ENCODE measurements around the gene EVA1C. TPM values are rescaled to one million over a fixed set of nuclear protein-coding genes. Genes with fewer than 3 reads are reported as not detected.

The EVA1C gene
- total RNA-seq, 2 experiments from 2014 or later: 9.3 to 9.6 TPM

DNA sequence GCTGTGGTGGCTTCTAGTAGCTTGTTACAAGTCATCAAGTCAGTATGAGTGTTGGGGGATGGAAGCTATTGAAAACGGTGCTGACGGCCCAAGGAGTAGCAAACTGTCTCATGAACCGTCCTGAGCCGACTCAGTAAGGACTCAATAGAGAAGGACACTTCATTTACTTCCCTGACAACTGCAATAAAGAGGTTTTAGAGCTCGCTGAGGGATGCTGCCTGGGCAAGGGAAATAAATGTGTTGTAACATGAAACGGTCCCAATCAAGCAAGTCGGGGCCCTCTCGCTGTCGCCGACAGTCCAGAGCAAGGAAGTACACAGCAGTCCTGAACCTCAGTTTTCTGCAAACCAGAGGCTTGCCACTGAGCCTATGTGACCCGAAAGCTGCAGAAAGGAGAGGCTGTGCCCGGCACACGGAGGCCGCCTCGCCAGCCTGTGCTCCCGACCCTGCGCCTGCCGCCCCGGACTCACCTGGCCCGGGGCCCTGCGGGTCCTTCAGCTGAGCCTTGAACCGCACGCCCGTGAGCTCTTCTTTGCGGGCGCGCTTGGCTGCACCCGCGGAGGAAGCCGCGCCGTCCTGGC lies 20.1 kb upstream of the EVA1C start:
- Mint-ChIP-seq H3K4me3 (peak overlapping the region; percentile 80), H3K27ac (no peak overlapping the region), H3K36me3 (peaks cover 6% of the 10 kb centered on the region), H3K27me3 (peaks cover 2% of the 10 kb centered on the region), H3K9me3 (no peaks in the 10 kb centered on the region), H3K4me1 (ENCODE audit: low read depth) (peaks cover 49% of the 10 kb centered on the region)
- intact Hi-C loops (cut with micrococcal nuclease): loop anchor here (2.0 to 5.0 kb wide), 2 partner anchors 100 to 660 kb away; partner anchors contain the start of gene SCAF4
- ChIA-PET POLR2A (interaction anchor here (0.8 to 2.7 kb wide), 4 partner anchors 19 to 379 kb away, joined by 3 to 15 read pairs (median 5); partner anchors contain the start of genes CFAP298, EVA1C and PAXBP1), CTCF (interaction anchor here (0.8 to 2.8 kb wide), 5 partner anchors 9 to 209 kb away, joined by 3 to 17 read pairs (median 6); no protein-coding TSS in a partner anchor)
- DNase-seq: no peak

DNA sequence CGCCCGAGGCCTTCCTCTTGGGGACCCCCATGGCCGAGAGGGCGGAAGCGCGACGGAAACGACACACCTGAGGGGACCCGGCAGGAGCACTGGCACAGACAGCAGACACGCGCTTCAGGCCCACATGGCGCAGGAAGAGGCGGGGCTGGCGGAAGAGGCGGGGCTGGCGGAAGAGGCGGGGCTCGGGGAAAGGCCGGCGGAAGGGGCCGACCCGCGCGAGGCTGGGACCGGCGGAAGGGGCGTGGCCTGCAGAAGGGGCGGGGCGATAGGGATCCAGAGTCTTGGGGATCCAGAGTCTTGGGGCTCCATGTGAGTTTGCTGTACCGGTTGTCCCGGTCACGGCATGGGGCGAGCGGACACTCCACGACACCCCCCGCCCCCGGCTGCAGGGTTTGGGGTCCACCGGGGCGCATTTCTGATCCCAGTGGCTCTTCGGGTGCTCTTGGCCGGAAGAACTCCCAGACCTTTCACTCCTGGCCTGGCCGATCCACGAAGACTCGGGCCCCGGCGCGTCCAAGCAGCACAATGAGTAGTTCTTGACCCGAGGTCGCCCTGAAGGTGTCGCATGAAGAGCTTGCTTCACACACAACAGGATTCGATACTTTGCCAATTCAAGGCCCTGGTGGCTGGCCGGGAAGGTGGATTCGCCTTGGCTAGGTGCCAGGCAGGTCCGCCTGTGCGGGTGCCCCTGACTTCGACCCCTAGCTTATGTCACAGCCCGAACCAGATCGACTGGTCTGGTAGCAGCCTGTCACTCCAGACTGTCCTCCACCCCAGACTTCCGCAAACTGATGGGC lies 19.4 kb upstream of the EVA1C start, which contains the start of gene URB1:
TSS of gene URB1 (minus strand) at position 133 of the 797 bp plus-strand sequence. CDS start at position 31, 102 bp downstream.
- POLR2A ChIA-PET: interaction anchor here (1.6 to 2.7 kb wide), 2 partner anchors 18 to 219 kb away, joined by 6 to 15 read pairs; partner anchors contain the start of genes CFAP298 and EVA1C
- H3K27ac Mint-ChIP-seq: peak within 1 kb of the TSS; percentile 51
- no peaks in the 10 kb centered on the region for H3K9me3 Mint-ChIP-seq
- CTCF ChIA-PET: interaction anchor here (1.6 to 2.8 kb wide), 3 partner anchors 8 to 208 kb away, joined by 3 to 17 read pairs (median 13); no protein-coding TSS in a partner anchor
- H3K4me1 Mint-ChIP-seq (ENCODE audit: low read depth): peaks cover 43% of the 10 kb centered on the region
- H3K4me3 Mint-ChIP-seq: peak within 1 kb of the TSS; percentile 80
- H3K36me3 Mint-ChIP-seq: peaks cover 6% of the 10 kb centered on the region
- H3K27me3 Mint-ChIP-seq: peaks cover 2% of the 10 kb centered on the region
- intact Hi-C loops (cut with micrococcal nuclease): loop anchor here (1.0 to 5.0 kb wide), 5 partner anchors 18 to 660 kb away; partner anchors contain the start of genes CFAP298, MIS18A and SCAF4
- peak; percentile 96 for DNase-seq

DNA sequence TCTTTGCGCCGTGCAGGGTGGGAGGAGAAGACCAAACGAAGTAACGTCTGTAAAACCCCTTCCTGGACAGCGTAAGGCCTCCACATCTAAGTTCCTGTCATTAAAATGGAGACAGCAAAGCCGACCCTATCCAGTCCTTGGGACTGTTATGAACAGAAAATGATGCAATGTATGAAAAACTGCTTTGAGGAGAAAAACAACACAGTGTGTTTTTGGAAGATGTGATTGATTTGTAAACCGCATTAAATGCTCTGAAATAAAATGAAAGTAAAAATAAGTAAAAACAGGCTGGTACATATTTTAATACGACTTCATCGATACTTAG lies 18.9 kb upstream of the EVA1C start:
- Mint-ChIP-seq H3K9me3 (no peaks in the 10 kb centered on the region), H3K4me1 (ENCODE audit: low read depth) (peaks cover 42% of the 10 kb centered on the region), H3K4me3 (peak overlapping the region; percentile 80), H3K27ac (peak overlapping the region; percentile 51), H3K36me3 (peaks cover 6% of the 10 kb centered on the region), H3K27me3 (peaks cover 2% of the 10 kb centered on the region)
- ChIA-PET POLR2A (interaction anchor here (2.7 kb wide), 1 partner anchor 18 kb away, joined by 15 read pairs; the partner anchor contains the start of gene EVA1C), CTCF (interaction anchor here (2.6 to 2.8 kb wide), 2 partner anchors 176 to 208 kb away, joined by 13 to 17 read pairs; no protein-coding TSS in a partner anchor)
- DNase-seq: no peak
- intact Hi-C loops (cut with micrococcal nuclease): loop anchor here (1.0 to 5.0 kb wide), 5 partner anchors 18 to 661 kb away; partner anchors contain the start of genes CFAP298, MIS18A and SCAF4

DNA sequence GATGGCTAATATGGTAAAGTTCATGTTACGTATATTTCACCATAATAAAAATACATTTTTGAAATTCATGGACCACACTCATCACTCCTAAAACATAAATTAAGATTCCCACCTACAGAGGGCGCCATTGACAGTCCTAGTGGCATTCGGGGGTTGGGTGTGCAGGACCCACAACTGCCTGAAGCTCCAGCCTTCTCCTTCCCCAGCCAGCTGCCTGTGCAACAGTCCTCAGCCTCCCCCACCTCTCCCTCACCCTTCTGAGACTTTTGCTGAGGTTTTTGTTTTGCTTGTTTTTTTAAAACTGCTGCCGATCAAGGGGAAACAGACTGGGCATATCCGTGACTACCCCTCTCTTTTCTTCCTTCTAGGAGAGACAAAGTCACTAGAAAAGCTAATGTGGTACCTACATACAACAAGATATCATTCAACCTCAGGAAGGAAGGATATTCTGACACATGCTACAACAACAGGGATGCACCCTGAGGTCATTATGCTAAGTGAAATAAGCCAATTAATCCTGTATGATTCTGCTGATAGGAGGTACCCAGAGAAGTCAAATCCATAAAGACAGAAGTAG lies 9.2 kb upstream of the EVA1C start:
- ChIA-PET CTCF (interaction anchor here (0.6 to 4.5 kb wide), 19 partner anchors 8 to 423 kb away, joined by 3 to 110 read pairs (median 6); partner anchors contain the start of gene CFAP298), POLR2A (interaction anchor here (0.6 kb wide), 1 partner anchor 1302 kb away, joined by 4 read pairs; no protein-coding TSS in a partner anchor)
- Mint-ChIP-seq H3K4me1 (ENCODE audit: low read depth) (peaks cover 6% of the 10 kb centered on the region), H3K27ac (no peak overlapping the region), H3K9me3 (no peaks in the 10 kb centered on the region), H3K36me3 (no peaks in the 10 kb centered on the region), H3K27me3 (no peaks in the 10 kb centered on the region), H3K4me3 (no peak overlapping the region)
- DNase-seq: peak; percentile 66
- intact Hi-C loops (cut with micrococcal nuclease): loop anchor here (1.0 kb wide), 3 partner anchors 8 to 198 kb away; no protein-coding TSS in a partner anchor

DNA sequence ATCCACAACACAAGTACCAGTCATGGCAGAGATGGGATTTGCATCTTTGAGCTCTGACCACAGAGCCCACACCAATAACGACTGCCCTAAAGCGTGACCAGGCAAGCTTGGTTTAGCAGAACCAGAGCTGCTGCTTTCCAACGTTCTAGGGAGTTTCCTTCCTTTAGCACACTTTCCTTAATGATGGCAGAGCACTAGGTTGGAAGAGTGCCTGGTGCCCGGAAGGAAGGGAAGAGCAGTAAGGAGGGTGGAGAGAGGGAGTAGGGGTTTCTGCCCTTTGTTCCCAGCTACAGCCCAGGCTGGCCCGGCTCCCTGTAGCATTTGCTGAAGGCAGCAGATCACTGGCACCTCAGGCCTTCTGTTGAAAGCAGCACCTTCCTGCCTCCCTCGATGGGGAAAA lies 6.1 kb upstream of the EVA1C start:
- no peak for DNase-seq
- H3K27ac Mint-ChIP-seq: no peak overlapping the region
- no peaks in the 10 kb centered on the region for H3K9me3 Mint-ChIP-seq
- H3K4me1 Mint-ChIP-seq (ENCODE audit: low read depth): peaks cover 16% of the 10 kb centered on the region
- intact Hi-C loops (cut with micrococcal nuclease): no loop called here
- ChIA-PET CTCF (interaction anchor here (0.7 to 2.7 kb wide), 3 partner anchors 32 to 194 kb away, joined by 3 to 18 read pairs (median 3); no protein-coding TSS in a partner anchor), POLR2A (no interaction called here)
- no peak overlapping the region for H3K4me3 Mint-ChIP-seq
- no peaks in the 10 kb centered on the region for H3K36me3 Mint-ChIP-seq
- H3K27me3 Mint-ChIP-seq: no peaks in the 10 kb centered on the region

DNA sequence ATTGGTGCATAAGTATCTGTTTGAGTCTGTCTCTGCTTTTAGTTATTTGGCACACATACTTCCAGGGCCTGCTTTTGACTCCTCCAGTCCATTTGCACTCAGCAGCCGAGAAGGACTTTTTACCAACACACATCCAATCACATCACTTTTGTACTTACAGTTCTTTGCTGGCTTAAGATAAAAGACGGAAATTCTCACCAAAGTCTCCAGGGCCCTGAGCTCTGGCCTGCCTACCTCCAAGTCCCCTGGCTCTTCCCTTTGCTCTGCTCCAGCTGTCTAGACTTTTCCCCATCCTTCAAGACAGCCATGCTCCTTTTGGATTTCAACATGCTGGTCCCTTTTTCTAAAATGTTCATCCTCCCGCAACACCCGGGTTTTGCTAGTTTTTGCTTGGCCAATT lies 2.2 kb upstream of the EVA1C start:
- ChIA-PET POLR2A (interaction anchor here (2.7 kb wide), 1 partner anchor 18 kb away, joined by 15 read pairs; the partner anchor contains the start of gene URB1), CTCF (interaction anchor here (2.2 kb wide), 1 partner anchor 190 kb away, joined by 16 read pairs; no protein-coding TSS in a partner anchor)
- Mint-ChIP-seq H3K4me3 (no peak overlapping the region), H3K4me1 (ENCODE audit: low read depth) (peaks cover 29% of the 10 kb centered on the region), H3K9me3 (no peaks in the 10 kb centered on the region), H3K27me3 (no peaks in the 10 kb centered on the region), H3K36me3 (no peaks in the 10 kb centered on the region), H3K27ac (no peak overlapping the region)
- intact Hi-C loops (cut with micrococcal nuclease): loop anchor here (2.0 kb wide), 1 partner anchor 83 kb away; no protein-coding TSS in a partner anchor
- no peak for DNase-seq

DNA sequence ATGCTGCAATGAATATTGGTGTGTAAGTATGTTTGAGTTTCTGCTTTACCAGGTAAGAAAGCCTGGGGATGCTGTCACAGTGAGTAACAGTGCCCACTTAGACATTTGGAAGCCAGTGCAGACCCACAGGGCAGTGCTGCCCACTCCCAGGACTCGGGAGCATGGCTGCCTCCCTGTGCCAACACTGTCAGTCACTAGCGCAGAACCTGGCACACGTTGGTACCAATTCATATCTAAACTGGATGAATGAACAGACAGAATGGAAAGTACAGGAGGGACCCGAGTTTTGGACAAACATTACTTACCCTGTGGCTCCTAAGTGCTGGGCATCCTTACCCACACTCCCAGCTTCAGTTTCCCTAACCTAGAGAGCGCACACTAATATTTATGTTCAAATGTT lies 1.6 kb upstream of the EVA1C start:
- Mint-ChIP-seq H3K27ac (peak overlapping the region; percentile 89), H3K9me3 (no peaks in the 10 kb centered on the region), H3K36me3 (no peaks in the 10 kb centered on the region), H3K4me1 (ENCODE audit: low read depth) (peaks cover 33% of the 10 kb centered on the region), H3K27me3 (no peaks in the 10 kb centered on the region), H3K4me3 (peak overlapping the region; percentile 91)
- DNase-seq: no peak
- intact Hi-C loops (cut with micrococcal nuclease): loop anchor here (1.0 to 2.0 kb wide), 4 partner anchors 8 to 132 kb away; partner anchors contain the start of genes MIS18A and URB1
- POLR2A ChIA-PET: interaction anchor here (1.4 to 2.7 kb wide), 3 partner anchors 18 to 202 kb away, joined by 6 to 15 read pairs (median 8); partner anchors contain the start of genes CFAP298 and URB1
- CTCF ChIA-PET: interaction anchor here (1.0 to 2.2 kb wide), 4 partner anchors 8 to 195 kb away, joined by 3 to 16 read pairs (median 12); no protein-coding TSS in a partner anchor

DNA sequence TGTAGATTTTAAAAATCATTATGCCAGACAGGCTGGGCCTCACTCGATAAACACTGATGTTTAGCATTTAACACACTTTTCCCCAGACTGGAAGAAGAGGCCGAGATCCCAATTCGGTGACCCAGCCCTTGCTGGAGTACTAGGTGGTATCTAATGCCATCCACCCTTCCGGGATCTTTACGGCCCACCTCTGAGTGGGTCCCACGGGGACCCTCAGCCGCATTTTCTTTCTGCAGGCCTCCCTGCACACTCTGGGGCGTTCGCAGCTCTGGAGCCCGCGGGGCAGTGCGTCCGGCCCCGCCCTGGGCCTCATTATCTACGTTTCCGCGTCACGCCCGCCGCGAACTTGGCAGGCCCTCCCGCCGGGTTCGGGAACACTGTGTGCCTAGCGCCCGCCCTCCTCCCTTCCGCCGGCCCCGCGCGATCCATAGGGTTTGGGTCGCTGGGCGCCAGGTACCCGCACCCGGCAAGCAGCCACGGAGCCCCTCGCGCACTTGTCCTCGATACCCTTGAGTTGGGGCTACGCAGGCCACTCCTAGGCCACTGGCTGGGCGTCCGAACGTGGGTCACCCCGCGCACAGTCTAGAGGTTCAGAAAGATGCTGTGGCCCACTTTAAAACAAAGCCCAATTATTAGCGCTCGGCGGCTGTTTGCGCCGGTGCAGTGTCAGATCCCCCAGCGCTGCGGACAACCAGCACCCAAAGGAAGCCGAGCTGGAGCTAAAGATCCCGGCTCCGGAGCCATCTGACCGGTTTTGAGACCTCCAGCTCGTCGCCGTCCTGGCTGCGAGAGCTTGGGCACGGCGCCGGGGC lies 950 bp upstream of the EVA1C start:
- no peaks in the 10 kb centered on the region for H3K27me3 Mint-ChIP-seq

DNA sequence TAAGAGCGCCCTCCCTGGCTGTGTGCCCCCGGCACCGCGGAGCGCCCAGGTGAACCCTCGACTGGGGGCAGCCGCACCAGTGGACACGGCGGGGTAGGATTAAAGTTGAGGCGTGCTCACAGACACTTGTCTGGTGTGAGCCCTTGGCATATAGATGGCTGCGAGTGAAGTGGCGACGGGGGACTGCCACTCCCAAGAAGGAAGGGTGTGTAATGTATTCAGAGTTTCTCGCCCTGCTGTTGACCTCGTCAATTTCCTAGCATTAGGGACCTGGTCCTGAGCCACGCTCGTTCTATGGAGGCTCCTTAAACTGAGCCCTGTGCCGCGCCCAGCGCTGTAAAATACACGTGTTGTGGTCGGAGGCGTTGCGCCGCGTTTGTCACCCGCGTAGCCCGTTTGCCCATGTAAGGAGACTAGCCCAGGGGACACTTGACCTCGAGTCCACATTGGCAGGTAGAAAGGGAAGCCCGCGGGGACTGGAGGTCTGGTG lies 554 bp downstream of the EVA1C start:
- POLR2A ChIA-PET: interaction anchor here (2.2 kb wide), 1 partner anchor 156 kb away, joined by 8 read pairs; no protein-coding TSS in a partner anchor
- peak overlapping the region; percentile 62 for H3K27ac Mint-ChIP-seq
- CTCF ChIA-PET: interaction anchor here (0.9 to 2.1 kb wide), 2 partner anchors 157 to 188 kb away, joined by 6 to 10 read pairs; no protein-coding TSS in a partner anchor

More for the DNA sequence above, 950 bp upstream of the EVA1C start:
- DNase-seq: peak; percentile 81
- H3K36me3 Mint-ChIP-seq: no peaks in the 10 kb centered on the region
- CTCF ChIA-PET: interaction anchor here (1.0 to 2.2 kb wide), 5 partner anchors 9 to 195 kb away, joined by 3 to 16 read pairs (median 10); no protein-coding TSS in a partner anchor
- H3K4me3 Mint-ChIP-seq: peak overlapping the region; percentile 91
- H3K4me1 Mint-ChIP-seq (ENCODE audit: low read depth): peaks cover 33% of the 10 kb centered on the region
- POLR2A ChIA-PET: interaction anchor here (0.6 to 2.7 kb wide), 5 partner anchors 19 to 201 kb away, joined by 3 to 15 read pairs (median 6); partner anchors contain the start of genes CFAP298 and URB1
- no peaks in the 10 kb centered on the region for H3K9me3 Mint-ChIP-seq
- H3K27ac Mint-ChIP-seq: peak overlapping the region; percentile 89
- intact Hi-C loops (cut with micrococcal nuclease): loop anchor here (1.0 to 2.0 kb wide), 6 partner anchors 8 to 360 kb away; partner anchors contain the start of genes CFAP298, MIS18A, PAXBP1 and URB1

More for the DNA sequence above, 554 bp downstream of the EVA1C start:
- no peaks in the 10 kb centered on the region for H3K27me3 Mint-ChIP-seq
- no peaks in the 10 kb centered on the region for H3K36me3 Mint-ChIP-seq
- intact Hi-C loops (cut with micrococcal nuclease): loop anchor here (1.0 to 2.0 kb wide), 2 partner anchors 156 to 200 kb away; partner anchors contain the start of gene CFAP298
- H3K9me3 Mint-ChIP-seq: no peaks in the 10 kb centered on the region
- peak overlapping the region; percentile 89 for H3K4me3 Mint-ChIP-seq
- DNase-seq: no peak
- H3K4me1 Mint-ChIP-seq (ENCODE audit: low read depth): peaks cover 33% of the 10 kb centered on the region

Data from activated CD4-positive, alpha-beta memory T cell treated with anti-CD3 and anti-CD28 coated beads for 36 hours (primary cell).